HepG2 (cell line): ENCODE measurements around the gene DNMT3A. TPM values are rescaled to one million over a fixed set of nuclear protein-coding genes. Genes with fewer than 3 reads are reported as not detected.

Source experiments
- ATAC-seq: fragments of 200-7000 bp; cut with Tn5 transposase; 3 replicates; pipeline ENCODE4 v1.9.1; 2020; ENCODE audit warnings: mild to moderate bottlenecking, moderate library complexity
- BruUV-seq: library from RNA; stranded (reverse); fragments of 400-500 nt; replicated peaks from 2 replicates; lab custom pipeline; 2021; lab: Mats Ljungman, UMichigan
- CTCF ChIA-PET: fragments of 300-600 bp; formaldehyde crosslinking; extraction: SDS; loops from one replicate; lab custom pipeline; 2021; ENCODE audit warnings: low total read pairs, inconsistent platforms, low intra/inter-chr PET ratio; lab: Yijun Ruan, JAX
- POLR2A ChIA-PET: fragments of 350-600 bp; sonication (Branson Sonifier 250); formaldehyde crosslinking; loops from one replicate; lab custom pipeline; 2020; ENCODE audit warnings: antibody characterized with exemption, inconsistent platforms; lab: Yijun Ruan, JAX
- DNase-seq: peaks from one replicate; pipeline ENCODE4 v3.0.0-alpha.2; 2015; ENCODE audit warnings: low spot score
- FAIRE-seq: peaks from 3 replicates; lab custom pipeline; 2011; peaks lifted over from hg19 to GRCh38; lab: Jason Lieb, UNC
- H2AFZ ChIP-seq: one replicate; pipeline ENCODE4 v1.6.1; 2011; ENCODE audit warnings: low read length, inconsistent platforms
- H3K27ac ChIP-seq: fragments of 300-600 bp; 3 replicates; pipeline ENCODE4 v1.8.0; 2011; ENCODE audit warnings: mixed run types, mild to moderate bottlenecking, mixed read lengths, low read length, inconsistent platforms; ENCODE audit not compliant: insufficient read depth; ENCODE audit errors: extremely low read length
- H3K27me3 ChIP-seq, 2 experiments: fragments of 200-600 bp in 1 of 2; 2 replicates in 1 of 2; 3 replicates in 1 of 2; pipeline versions ENCODE4 v1.6.0 to v1.8.0; 2011; ENCODE audit warnings: low read length in 2 of 2, mild to moderate bottlenecking in 2 of 2, moderate library complexity in 2 of 2, inconsistent platforms in 1 of 2; ENCODE audit not compliant: insufficient read depth in 2 of 2, control insufficient read depth in 1 of 2
- H3K36me3 ChIP-seq, 2 experiments: fragments of 200-600 bp in 1 of 2; replicated peaks in 1 of 2; 2 replicates in 1 of 2; 3 replicates in 1 of 2; pipeline versions ENCODE4 v1.5.1 to v1.8.0; 2011; ENCODE audit warnings: low read length in 2 of 2, inconsistent platforms in 1 of 2; ENCODE audit not compliant: insufficient read depth in 2 of 2, control insufficient read depth in 1 of 2
- H3K4me1 ChIP-seq: 2 replicates; pipeline ENCODE4 v1.5.1; 2012; ENCODE audit warnings: low read length, inconsistent platforms; ENCODE audit not compliant: insufficient read depth
- H3K4me2 ChIP-seq: 2 replicates; pipeline ENCODE4 v1.6.0; 2011; ENCODE audit warnings: low read depth, low read length, inconsistent platforms
- H3K4me3 ChIP-seq, 3 experiments: fragments of 200-600 bp in 1 of 3; sonication (generic), shearing (Covaris generic) in 1 of 3; replicated peaks in 1 of 3; 2 replicates each; pipeline ENCODE4 v1.5.1; 2011 to 2016; ENCODE audit warnings: low read length in 3 of 3, inconsistent platforms in 2 of 3, low read depth in 2 of 3, mild to moderate bottlenecking in 2 of 3, control low read depth in 1 of 3, mixed read lengths in 1 of 3; ENCODE audit not compliant: insufficient read depth in 1 of 3
- H3K79me2 ChIP-seq: one replicate; pipeline ENCODE4 v1.6.1; 2011; ENCODE audit warnings: low read length, inconsistent platforms; ENCODE audit not compliant: insufficient read depth
- H3K9ac ChIP-seq: 2 replicates; pipeline ENCODE4 v1.6.0; 2011; ENCODE audit warnings: mild to moderate bottlenecking, low read depth, low read length, inconsistent platforms; ENCODE audit not compliant: insufficient read depth
- H3K9me3 ChIP-seq: 2 replicates; pipeline ENCODE4 v1.5.1; 2012; ENCODE audit warnings: mild to moderate bottlenecking, low read length
- H4K20me1 ChIP-seq: 2 replicates; pipeline ENCODE4 v1.6.0; 2011; ENCODE audit warnings: inconsistent platforms, mild to moderate bottlenecking, low read length, moderate library complexity; ENCODE audit not compliant: insufficient read depth
- CERS6 ChIP-seq: sonication (generic); formaldehyde crosslinking; IDR thresholded peaks from 2 replicates; pipeline ENCODE4 v1.5.0; 2020; ENCODE audit warnings: missing genetic modification reagents
- ELF1 ChIP-seq: sonication (generic); formaldehyde crosslinking; IDR thresholded peaks from 2 replicates; pipeline ENCODE4 v1.4.0; 2020; ENCODE audit warnings: missing genetic modification reagents
- FOXA1 ChIP-seq, 2 experiments: fragments of 450-650 bp in 1 of 2; sonication (generic) in 1 of 2; formaldehyde crosslinking in 1 of 2; IDR thresholded peaks; 2 replicates each; pipeline versions ENCODE4 v1.4.0 to v1.6.1; 2016 to 2020; ENCODE audit warnings: missing genetic modification reagents in 1 of 2
- HNRNPLL ChIP-seq: fragments of 200-400 bp; formaldehyde crosslinking; IDR thresholded peaks from 2 replicates; pipeline ENCODE4 v1.6.1; 2017; ENCODE audit warnings: mild to moderate bottlenecking, low read depth, low read length; ENCODE audit not compliant: poor library complexity, severe bottlenecking
- NR2F1 ChIP-seq, 2 experiments: fragments of 450-650 bp in 1 of 2; formaldehyde crosslinking in 1 of 2; IDR thresholded peaks; 2 replicates each; pipeline versions ENCODE4 v1.5.0 to v1.6.1; 2016 to 2020; ENCODE audit warnings: mild to moderate bottlenecking in 1 of 2, missing compliant biosample characterization in 1 of 2, missing genetic modification reagents in 1 of 2, moderate library complexity in 1 of 2
- PRPF4 ChIP-seq: fragments of 200-400 bp; formaldehyde crosslinking; IDR thresholded peaks from 2 replicates; pipeline ENCODE4 v1.6.1; 2016; ENCODE audit warnings: low read length, low read depth; ENCODE audit not compliant: poor library complexity, severe bottlenecking
- ZBED4 ChIP-seq: sonication (generic); formaldehyde crosslinking; IDR thresholded peaks from 2 replicates; pipeline ENCODE4 v1.4.0; 2020; ENCODE audit warnings: missing genetic modification reagents, borderline replicate concordance
- ZBTB34 ChIP-seq: sonication (generic); formaldehyde crosslinking; IDR thresholded peaks from 2 replicates; pipeline ENCODE4 v1.8.0; 2022; ENCODE audit warnings: mild to moderate bottlenecking, missing genetic modification reagents
- ZNF230 ChIP-seq: sonication (generic); formaldehyde crosslinking; IDR thresholded peaks from 2 replicates; pipeline ENCODE4 v1.4.0; 2020; ENCODE audit warnings: mild to moderate bottlenecking, missing genetic modification reagents
- ZNF607 ChIP-seq: sonication (generic); formaldehyde crosslinking; IDR thresholded peaks from 2 replicates; pipeline ENCODE4 v1.5.1; 2020; ENCODE audit warnings: missing genetic modification reagents, mild to moderate bottlenecking, borderline replicate concordance
- ZNF777 ChIP-seq: sonication (generic); formaldehyde crosslinking; IDR thresholded peaks from 2 replicates; pipeline ENCODE4 v1.4.0; 2020; ENCODE audit warnings: missing genetic modification reagents
- ZZZ3 ChIP-seq: sonication (generic); formaldehyde crosslinking; IDR thresholded peaks from 2 replicates; pipeline ENCODE4 v1.4.0; 2020; ENCODE audit warnings: missing genetic modification reagents, mild to moderate bottlenecking, borderline replicate concordance
- WGBS: methylation state at CpG from one replicate; pipeline ENCODE4 v1.1.6; 2017; ENCODE audit warnings: low lambda C conversion rate; 5-methylcytosine and 5-hydroxymethylcytosine counted together
- in situ Hi-C: cut with HindIII; loops from 2 replicates; pipeline ENCODE4 v1.10.0; 2017; ENCODE audit warnings: low pct_unique_long_range_greater_than_20kb; ENCODE audit not compliant: extremely low pct_ligation_motif_present
- intact Hi-C: fragments of 100-400 bp; cut with micrococcal nuclease; formaldehyde crosslinking; loops from one replicate; pipeline ENCODE4 v1.10.0; 2022; ENCODE audit not compliant: unreplicated experiment
- polyA plus RNA-seq, 8 experiments: library from polyadenylated mRNA; depleted of rRNA in 3 of 8; stranded (reverse) in 7 of 8; unstranded in 1 of 8; fragments of >200 nt; fragmentation: Illumina TruSeq in 4 of 8; extraction: Trizol in 4 of 8; gene quantifications; 2 replicates each; pipeline versions ENCODE4 v1.2.1 to v1.2.3, GENCODE V29; 2011 to 2016; ENCODE audit warnings: low read depth in 4 of 8, missing spikeins in 1 of 8, mixed read lengths in 1 of 8; ENCODE audit not compliant: insufficient read depth in 1 of 8
- total RNA-seq, 5 experiments: library from RNA; depleted of rRNA; stranded (reverse); fragments of >200 nt; fragmentation: Illumina TruSeq; extraction: Trizol; gene quantifications; 2 replicates each; pipeline ENCODE4 v1.2.3, GENCODE V29; 2016; ENCODE audit warnings: low read depth in 1 of 5
- TF ChIP-seq, protein P1 (sequence below): sonication (generic); formaldehyde crosslinking; IDR thresholded peaks from 2 replicates; pipeline ENCODE4 v1.4.0; 2020; ENCODE audit warnings: missing genetic modification reagents
- TF ChIP-seq, protein P2 (sequence below): sonication (generic); formaldehyde crosslinking; IDR thresholded peaks from 2 replicates; pipeline ENCODE4 v1.5.1; 2020; ENCODE audit warnings: missing genetic modification reagents, mild to moderate bottlenecking, borderline replicate concordance

Gene DNMT3A
- total and polyA plus RNA-seq, 2 of the 13 experiments (the other 11 are each of a cell fraction or from before 2014, with no cell fraction given): 14.7 to 29.1 TPM

DNA sequence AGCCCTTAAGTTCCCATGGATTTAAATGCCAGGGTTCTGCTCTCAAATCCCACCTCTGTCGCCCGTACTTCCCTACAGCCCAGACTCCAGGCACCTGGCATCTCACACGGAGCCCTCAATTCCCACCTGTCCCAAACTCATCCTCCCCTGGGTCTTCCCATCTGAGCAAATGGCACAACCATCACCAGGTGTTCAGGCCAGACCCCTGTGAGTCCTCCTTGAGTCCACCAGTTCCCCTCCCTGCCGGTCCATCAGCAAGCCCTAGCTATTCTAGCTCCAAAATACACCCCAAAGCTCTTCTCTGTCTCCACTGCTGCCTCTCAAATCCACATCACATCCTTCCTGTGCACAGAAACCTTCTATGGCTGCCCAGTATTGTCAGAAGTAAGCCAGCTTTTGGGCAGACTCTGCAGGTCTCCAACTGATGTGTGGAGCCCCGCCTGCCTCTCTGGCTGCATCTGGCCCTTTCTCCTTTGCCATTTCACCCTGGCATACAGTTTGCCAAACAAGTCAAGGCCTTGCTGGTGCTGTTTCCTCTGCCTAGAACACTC lies 67.7 kb downstream of the DNMT3A start:
- POLR2A ChIA-PET: interaction anchor here (2.0 kb wide), 1 partner anchor 22 kb away, joined by 9 read pairs; no protein-coding TSS in a partner anchor
- WGBS: 76% methylated on average over 5 of the region's 5 CpGs
- H3K4me1 ChIP-seq: peaks cover 41% of the 10 kb centered on the region
- no TSS peak for BruUV-seq
- in situ Hi-C loops: no loop called here
- H2AFZ ChIP-seq: no peak overlapping the region
- no peaks in the 10 kb centered on the region for H3K79me2 ChIP-seq
- H3K27me3 ChIP-seq: no peaks in the 10 kb centered on the region
- FAIRE-seq: no peak
- no peak overlapping the region for H3K9ac ChIP-seq
- DNase-seq: no peak
- no peak overlapping the region for H3K4me3 ChIP-seq
- H4K20me1 ChIP-seq: no peaks in the 10 kb centered on the region
- no peak overlapping the region for H3K4me2 ChIP-seq
- H3K36me3 ChIP-seq: no peaks in the 10 kb centered on the region
- no peaks in the 10 kb centered on the region for H3K9me3 ChIP-seq
- CTCF ChIA-PET: no interaction called here
- H3K27ac ChIP-seq: no peak overlapping the region
- intact Hi-C loops: no loop called here
- ATAC-seq: peak; percentile 6; the same call in 2 of the 3 replicates
- TF ChIP-seq ZBED4 (CRISPR knock-in tag) (no peak), ZNF607 (CRISPR knock-in tag) (no peak), ZBTB34 (CRISPR knock-in tag) (no peak), HNRNPLL (no peak), FOXA1 (IDR thresholded peaks at IDR 0.05) (no peak), FOXA1 (CRISPR knock-in tag; IDR thresholded peaks at IDR 0.05) (no peak), ZNF777 (CRISPR knock-in tag) (no peak), ELF1 (CRISPR knock-in tag) (no peak), ZNF230 (CRISPR knock-in tag) (no peak), PRPF4 (no peak), ZZZ3 (CRISPR knock-in tag) (no peak), CERS6 (CRISPR knock-in tag) (no peak), NR2F1 (CRISPR knock-in tag; IDR thresholded peaks at IDR 0.05) (no peak)
- TF ChIP-seq, protein P1, sequence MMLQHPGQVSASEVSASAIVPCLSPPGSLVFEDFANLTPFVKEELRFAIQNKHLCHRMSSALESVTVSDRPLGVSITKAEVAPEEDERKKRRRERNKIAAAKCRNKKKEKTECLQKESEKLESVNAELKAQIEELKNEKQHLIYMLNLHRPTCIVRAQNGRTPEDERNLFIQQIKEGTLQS (CRISPR knock-in tag): no peak
- TF ChIP-seq, protein P2, sequence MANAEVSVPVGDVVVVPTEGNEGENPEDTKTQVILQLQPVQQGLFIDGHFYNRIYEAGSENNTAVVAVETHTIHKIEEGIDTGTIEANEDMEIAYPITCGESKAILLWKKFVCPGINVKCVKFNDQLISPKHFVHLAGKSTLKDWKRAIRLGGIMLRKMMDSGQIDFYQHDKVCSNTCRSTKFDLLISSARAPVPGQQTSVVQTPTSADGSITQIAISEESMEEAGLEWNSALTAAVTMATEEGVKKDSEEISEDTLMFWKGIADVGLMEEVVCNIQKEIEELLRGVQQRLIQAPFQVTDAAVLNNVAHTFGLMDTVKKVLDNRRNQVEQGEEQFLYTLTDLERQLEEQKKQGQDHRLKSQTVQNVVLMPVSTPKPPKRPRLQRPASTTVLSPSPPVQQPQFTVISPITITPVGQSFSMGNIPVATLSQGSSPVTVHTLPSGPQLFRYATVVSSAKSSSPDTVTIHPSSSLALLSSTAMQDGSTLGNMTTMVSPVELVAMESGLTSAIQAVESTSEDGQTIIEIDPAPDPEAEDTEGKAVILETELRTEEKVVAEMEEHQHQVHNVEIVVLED (CRISPR knock-in tag): no peak
